Panc1 (cell line): ENCODE data around the gene STPG3. TPM values are rescaled to one million over a fixed set of nuclear protein-coding genes. Genes with fewer than 3 reads are reported as not detected.
A peak's percentile ranks its signal among the peaks of the same experiment; 100 is the strongest.

Experiments used
- ATAC-seq: fragments of 200-7000 bp; cut with Tn5 transposase; 2 replicates; pipeline ENCODE4 v1.9.1; 2020; ENCODE audit warnings: mild to moderate bottlenecking, moderate library complexity
- BruUV-seq: library from RNA; stranded (reverse); fragments of 400-500 nt; replicated peaks from 2 replicates; lab custom pipeline; 2021; lab: Mats Ljungman, UMichigan
- CTCF ChIA-PET: fragments of 300-600 bp; sonication (Branson Sonifier 250); formaldehyde crosslinking; loops from one replicate; lab custom pipeline; 2022; ENCODE audit warnings: antibody characterized with exemption; lab: Charles Lee
- POLR2A ChIA-PET: fragments of 300-600 bp; sonication (Branson Sonifier 250); formaldehyde crosslinking; loops from one replicate; lab custom pipeline; 2022; ENCODE audit warnings: antibody characterized with exemption; lab: Charles Lee
- DNase-seq: peaks from one replicate; pipeline ENCODE4 v3.0.0-alpha.2; 2010; ENCODE audit warnings: low read depth, low spot score
- H3K27ac ChIP-seq: 2 replicates; pipeline ENCODE4 v1.5.1; 2011; ENCODE audit warnings: mild to moderate bottlenecking, low read length, inconsistent platforms
- H3K27me3 ChIP-seq: fragments of 200-500 bp; sonication (Bioruptor generic); 2 replicates; pipeline ENCODE4 v1.6.0; 2014; ENCODE audit warnings: low read length, inconsistent platforms; ENCODE audit not compliant: control insufficient read depth, insufficient read depth
- H3K36me3 ChIP-seq: fragments of 200-500 bp; sonication (Bioruptor generic); 2 replicates; pipeline ENCODE4 v1.5.1; 2014; ENCODE audit warnings: inconsistent platforms, mild to moderate bottlenecking, low read length, moderate library complexity; ENCODE audit not compliant: control insufficient read depth, insufficient read depth
- H3K4me1 ChIP-seq: 2 replicates; pipeline ENCODE4 v1.5.1; 2011; ENCODE audit warnings: inconsistent platforms, mild to moderate bottlenecking, low read length, moderate library complexity; ENCODE audit not compliant: control insufficient read depth, insufficient read depth
- H3K4me3 ChIP-seq, 2 experiments: 2 replicates each; pipeline ENCODE4 v1.5.1; 2011 to 2012; ENCODE audit warnings: low read depth in 2 of 2, low read length in 2 of 2, mild to moderate bottlenecking in 2 of 2, inconsistent platforms in 1 of 2, moderate library complexity in 1 of 2
- H3K9me3 ChIP-seq: fragments of 200-500 bp; sonication (Bioruptor generic); 2 replicates; pipeline ENCODE4 v1.5.1; 2014; ENCODE audit warnings: low read depth, mild to moderate bottlenecking, inconsistent platforms, low read length, moderate library complexity; ENCODE audit not compliant: control insufficient read depth, insufficient read depth
- POLR2AphosphoS5 ChIP-seq: IDR thresholded peaks from 2 replicates; pipeline ENCODE4 v1.6.1; 2012; ENCODE audit warnings: mild to moderate bottlenecking, low read depth, low read length, moderate library complexity
- SIN3A ChIP-seq: IDR thresholded peaks from 2 replicates; pipeline ENCODE4 v1.6.1; 2012; ENCODE audit warnings: low read depth, mild to moderate bottlenecking, low read length, moderate library complexity, borderline replicate concordance; ENCODE audit not compliant: insufficient read depth
- TCF7L2 ChIP-seq: IDR thresholded peaks from 2 replicates; pipeline ENCODE4 v1.6.1; 2011; ENCODE audit warnings: mild to moderate bottlenecking, low read depth, low read length, inconsistent platforms
- in situ Hi-C: cut with HindIII; loops from 2 replicates; pipeline ENCODE4 v1.10.0; 2016; ENCODE audit warnings: low sequenced_read_pairs, low pct_unique_long_range_greater_than_20kb
- intact Hi-C: fragments of 100-400 bp; cut with micrococcal nuclease; formaldehyde crosslinking; loops from one replicate; pipeline ENCODE4 v1.10.0; 2022; ENCODE audit not compliant: unreplicated experiment
- total RNA-seq: library from RNA; stranded (reverse); gene quantifications from one replicate; pipeline ENCODE4 v1.2.1, GENCODE V29; 2021; ENCODE audit not compliant: unreplicated experiment
- TF ChIP-seq, protein P1 (sequence below): fragments of 450-650 bp; IDR thresholded peaks from 2 replicates; pipeline ENCODE4 v1.5.1; 2017; ENCODE audit warnings: mild to moderate bottlenecking
- TF ChIP-seq, protein P2 (sequence below), 2 experiments: IDR thresholded peaks; 2 replicates each; pipeline ENCODE4 v1.6.1; 2011 to 2012; ENCODE audit warnings: low read depth in 2 of 2, control low read depth in 1 of 2, low read length in 1 of 2, mild to moderate bottlenecking in 1 of 2, moderate library complexity in 1 of 2; ENCODE audit not compliant: insufficient read depth in 1 of 2

STPG3 gene
- total RNA-seq, 1 experiment from 2014 or later: 0.26 TPM

DNA sequence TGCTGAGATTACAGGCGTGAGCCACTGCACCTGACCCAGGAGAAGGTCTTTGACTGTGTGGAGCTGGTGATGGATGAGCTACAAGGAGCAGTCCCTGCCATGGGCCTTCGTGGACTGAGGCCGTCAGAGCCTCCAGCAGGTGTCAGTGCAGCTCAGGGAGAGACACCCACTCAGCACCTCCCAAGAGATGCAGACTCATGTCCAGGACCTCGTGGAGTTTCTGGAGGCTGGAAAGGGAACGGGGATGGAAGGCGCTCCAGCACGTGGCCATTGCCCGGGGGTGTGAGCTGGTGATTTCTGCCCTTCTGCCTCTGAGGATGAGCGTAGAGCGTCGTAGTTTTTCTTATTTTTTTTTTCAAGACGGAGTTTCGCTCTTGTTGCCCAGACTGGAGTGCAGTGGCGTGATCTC, 35.9 kb downstream of the STPG3 start:
- POLR2A ChIA-PET: interaction anchor here (0.5 kb wide), 1 partner anchor 84 kb away, joined by 3 read pairs; no protein-coding TSS in a partner anchor
- Histone ChIP-seq H3K4me1 (no peaks in the 10 kb centered on the region), H3K9me3 (no peaks in the 10 kb centered on the region), H3K36me3 (no peaks in the 10 kb centered on the region), H3K4me3 (no peak overlapping the region), H3K27ac (no peak overlapping the region), H3K27me3 (no peaks in the 10 kb centered on the region)
- in situ Hi-C loops (no loop called here), intact Hi-C loops (no loop called here)
- no TSS peak for BruUV-seq
- CTCF ChIA-PET: interaction anchor here (0.6 to 1.2 kb wide), 4 partner anchors 9 to 58 kb away, joined by 3 to 7 read pairs (median 4); partner anchors contain the start of genes NRARP and TOR4A
- TF ChIP-seq, protein P1, sequence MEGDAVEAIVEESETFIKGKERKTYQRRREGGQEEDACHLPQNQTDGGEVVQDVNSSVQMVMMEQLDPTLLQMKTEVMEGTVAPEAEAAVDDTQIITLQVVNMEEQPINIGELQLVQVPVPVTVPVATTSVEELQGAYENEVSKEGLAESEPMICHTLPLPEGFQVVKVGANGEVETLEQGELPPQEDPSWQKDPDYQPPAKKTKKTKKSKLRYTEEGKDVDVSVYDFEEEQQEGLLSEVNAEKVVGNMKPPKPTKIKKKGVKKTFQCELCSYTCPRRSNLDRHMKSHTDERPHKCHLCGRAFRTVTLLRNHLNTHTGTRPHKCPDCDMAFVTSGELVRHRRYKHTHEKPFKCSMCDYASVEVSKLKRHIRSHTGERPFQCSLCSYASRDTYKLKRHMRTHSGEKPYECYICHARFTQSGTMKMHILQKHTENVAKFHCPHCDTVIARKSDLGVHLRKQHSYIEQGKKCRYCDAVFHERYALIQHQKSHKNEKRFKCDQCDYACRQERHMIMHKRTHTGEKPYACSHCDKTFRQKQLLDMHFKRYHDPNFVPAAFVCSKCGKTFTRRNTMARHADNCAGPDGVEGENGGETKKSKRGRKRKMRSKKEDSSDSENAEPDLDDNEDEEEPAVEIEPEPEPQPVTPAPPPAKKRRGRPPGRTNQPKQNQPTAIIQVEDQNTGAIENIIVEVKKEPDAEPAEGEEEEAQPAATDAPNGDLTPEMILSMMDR: peak; percentile 79
- TF ChIP-seq TCF7L2: no peak
- TF ChIP-seq, protein P2, sequence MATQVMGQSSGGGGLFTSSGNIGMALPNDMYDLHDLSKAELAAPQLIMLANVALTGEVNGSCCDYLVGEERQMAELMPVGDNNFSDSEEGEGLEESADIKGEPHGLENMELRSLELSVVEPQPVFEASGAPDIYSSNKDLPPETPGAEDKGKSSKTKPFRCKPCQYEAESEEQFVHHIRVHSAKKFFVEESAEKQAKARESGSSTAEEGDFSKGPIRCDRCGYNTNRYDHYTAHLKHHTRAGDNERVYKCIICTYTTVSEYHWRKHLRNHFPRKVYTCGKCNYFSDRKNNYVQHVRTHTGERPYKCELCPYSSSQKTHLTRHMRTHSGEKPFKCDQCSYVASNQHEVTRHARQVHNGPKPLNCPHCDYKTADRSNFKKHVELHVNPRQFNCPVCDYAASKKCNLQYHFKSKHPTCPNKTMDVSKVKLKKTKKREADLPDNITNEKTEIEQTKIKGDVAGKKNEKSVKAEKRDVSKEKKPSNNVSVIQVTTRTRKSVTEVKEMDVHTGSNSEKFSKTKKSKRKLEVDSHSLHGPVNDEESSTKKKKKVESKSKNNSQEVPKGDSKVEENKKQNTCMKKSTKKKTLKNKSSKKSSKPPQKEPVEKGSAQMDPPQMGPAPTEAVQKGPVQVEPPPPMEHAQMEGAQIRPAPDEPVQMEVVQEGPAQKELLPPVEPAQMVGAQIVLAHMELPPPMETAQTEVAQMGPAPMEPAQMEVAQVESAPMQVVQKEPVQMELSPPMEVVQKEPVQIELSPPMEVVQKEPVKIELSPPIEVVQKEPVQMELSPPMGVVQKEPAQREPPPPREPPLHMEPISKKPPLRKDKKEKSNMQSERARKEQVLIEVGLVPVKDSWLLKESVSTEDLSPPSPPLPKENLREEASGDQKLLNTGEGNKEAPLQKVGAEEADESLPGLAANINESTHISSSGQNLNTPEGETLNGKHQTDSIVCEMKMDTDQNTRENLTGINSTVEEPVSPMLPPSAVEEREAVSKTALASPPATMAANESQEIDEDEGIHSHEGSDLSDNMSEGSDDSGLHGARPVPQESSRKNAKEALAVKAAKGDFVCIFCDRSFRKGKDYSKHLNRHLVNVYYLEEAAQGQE (IDR thresholded peaks at IDR 0.05; ENCODE audit: insufficient read depth in 1 of 2, low read depth in 2 of 2, low read length in 1 of 2): no peak
- no peak; the same call in 1 of the 2 replicates for TF ChIP-seq POLR2AphosphoS5
- TF ChIP-seq SIN3A: no peak
- ATAC-seq (peak; percentile 98), DNase-seq (no peak)

DNA sequence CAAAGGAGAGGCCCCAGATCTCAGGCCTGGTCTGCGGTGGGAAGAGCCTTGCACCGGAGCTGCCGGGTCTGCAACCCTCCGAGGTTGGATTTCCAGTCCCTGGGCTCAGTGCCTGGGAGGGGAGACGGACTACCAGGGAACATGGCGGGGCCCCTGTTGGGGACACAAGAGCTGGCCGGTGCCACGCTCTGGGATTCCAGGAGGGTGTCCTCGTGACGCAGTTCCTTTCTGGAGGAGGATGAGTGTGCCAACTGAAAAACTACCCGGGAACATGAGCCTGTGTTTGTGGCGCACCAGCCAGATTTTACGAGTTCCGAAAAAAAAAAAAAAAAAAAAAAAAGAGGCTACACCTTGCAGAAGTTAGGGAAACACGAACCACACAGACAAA, 42.0 kb downstream of the STPG3 start:
- no peak overlapping the region for H3K4me3 ChIP-seq
- H3K27ac ChIP-seq: no peak overlapping the region
- ATAC-seq: no peak
- DNase-seq: no peak
- ChIA-PET POLR2A (interaction anchor here (0.7 kb wide), 1 partner anchor 97 kb away, joined by 11 read pairs; no protein-coding TSS in a partner anchor), CTCF (interaction anchor here (0.6 kb wide), 1 partner anchor 19 kb away, joined by 4 read pairs; no protein-coding TSS in a partner anchor)
- no peaks in the 10 kb centered on the region for H3K27me3 ChIP-seq
- no peaks in the 10 kb centered on the region for H3K9me3 ChIP-seq
- no TSS peak for BruUV-seq
- peaks cover 14% of the 10 kb centered on the region for H3K4me1 ChIP-seq
- H3K36me3 ChIP-seq: no peaks in the 10 kb centered on the region
- TF ChIP-seq POLR2AphosphoS5 (no peak), TCF7L2 (no peak), SIN3A (no peak)
- TF ChIP-seq, protein P1: no peak
- TF ChIP-seq, protein P2 (IDR thresholded peaks at IDR 0.05; ENCODE audit: insufficient read depth in 1 of 2, low read depth in 2 of 2, low read length in 1 of 2): no peak
- intact Hi-C loops (loop anchor here (10.0 kb wide), 1 partner anchor 132 kb away; the partner anchor contains the start of genes EXD3 and NOXA1), in situ Hi-C loops (no loop called here)
